Effector memory CD4-positive, alpha-beta T cell (primary cell): ENCODE data around the gene FNDC3A.
"Not testable (repeated sequence)": the region's sequence is repeated elsewhere in the genome, so short reads cannot be mapped to it uniquely, and the experiment has no call there.

Experiments
- DNase-seq, 3 donors: peaks; one replicate each; pipeline ENCODE4 v3.0.0-alpha.2; 2020
- H3K27ac ChIP-seq: 2 replicates; pipeline ENCODE4 v1.7.0; 2013; ENCODE audit warnings: mild to moderate bottlenecking, low read length, moderate library complexity; ENCODE audit not compliant: insufficient read depth, poor library complexity, severe bottlenecking
- H3K27me3 ChIP-seq: replicated peaks from 2 replicates; pipeline ENCODE4 v1.7.0; 2013; ENCODE audit warnings: mild to moderate bottlenecking, low read length; ENCODE audit not compliant: insufficient read depth, control insufficient read depth, poor library complexity, severe bottlenecking
- H3K36me3 ChIP-seq: 2 replicates; pipeline ENCODE4 v1.7.0; 2013; ENCODE audit warnings: mild to moderate bottlenecking, low read length, moderate library complexity; ENCODE audit not compliant: control insufficient read depth, insufficient read depth
- H3K4me1 ChIP-seq: 2 replicates; pipeline ENCODE4 v1.7.0; 2013; ENCODE audit warnings: low read length, mild to moderate bottlenecking; ENCODE audit not compliant: control insufficient read depth, insufficient read depth, poor library complexity, severe bottlenecking
- H3K4me3 ChIP-seq: 2 replicates; pipeline ENCODE4 v1.7.0; 2013; ENCODE audit warnings: low read length, low read depth, mild to moderate bottlenecking; ENCODE audit not compliant: insufficient read depth, poor library complexity, severe bottlenecking
- H3K9me3 ChIP-seq: 2 replicates; pipeline ENCODE4 v1.7.0; 2013; ENCODE audit warnings: mild to moderate bottlenecking, low read length, moderate library complexity; ENCODE audit not compliant: control insufficient read depth

FNDC3A gene

GRCh38 chr13:49099513-49099877, 123.8 kb downstream of the FNDC3A start:
- Histone ChIP-seq H3K4me1 (no peaks in the 10 kb centered on the region), H3K27me3 (no peaks in the 10 kb centered on the region), H3K36me3 (no peaks in the 10 kb centered on the region), H3K27ac (no peak overlapping the region), H3K9me3 (no peaks in the 10 kb centered on the region), H3K4me3 (no peak overlapping the region)
- DNase-seq, result no peak

GRCh38 chr13:49100637-49101570, 125.2 kb downstream of the FNDC3A start:
- H3K27ac ChIP-seq, result no peak overlapping the region
- H3K9me3 ChIP-seq, result no peaks in the 10 kb centered on the region
- H3K4me3 ChIP-seq, result no peak overlapping the region
- no peaks in the 10 kb centered on the region for H3K36me3 ChIP-seq
- no peaks in the 10 kb centered on the region for H3K27me3 ChIP-seq
- DNase-seq, result no peak
- H3K4me1 ChIP-seq, result no peaks in the 10 kb centered on the region

GRCh38 chr13:49108196-49108595, 132.5 kb downstream of the FNDC3A start:
- no peak for DNase-seq
- Histone ChIP-seq H3K4me1 (peaks cover 6% of the 10 kb centered on the region), H3K27ac (no peak overlapping the region), H3K27me3 (no peaks in the 10 kb centered on the region), H3K4me3 (no peak overlapping the region), H3K36me3 (no peaks in the 10 kb centered on the region), H3K9me3 (no peaks in the 10 kb centered on the region)

- Histone ChIP-seq H3K36me3 (peaks cover 3% of the 10 kb centered on the region), H3K27ac (peak overlapping the region; percentile 66), H3K27me3 (no peaks in the 10 kb centered on the region), H3K4me3 (peak overlapping the region; percentile 66), H3K9me3 (no peaks in the 10 kb centered on the region), H3K4me1 (peaks cover 9% of the 10 kb centered on the region)
- DNase-seq, result peak; percentile 48 to 78 (median 59)
These were observed 134.6 kb downstream of the FNDC3A start for GRCh38 chr13:49110122-49110912.

GRCh38 chr13:49110913-49111170, 135.1 kb downstream of the FNDC3A start:
- no peaks in the 10 kb centered on the region for H3K27me3 ChIP-seq
- H3K27ac ChIP-seq, result peak overlapping the region; percentile 66
- H3K4me1 ChIP-seq, result peaks cover 9% of the 10 kb centered on the region
- peaks cover 8% of the 10 kb centered on the region for H3K36me3 ChIP-seq
- H3K9me3 ChIP-seq, result no peaks in the 10 kb centered on the region
- H3K4me3 ChIP-seq, result peak overlapping the region; percentile 66
- DNase-seq, result no peak

GRCh38 chr13:49112782-49113525, 137.2 kb downstream of the FNDC3A start:
- no peak overlapping the region for H3K27ac ChIP-seq
- peaks cover 9% of the 10 kb centered on the region for H3K4me1 ChIP-seq
- no peaks in the 10 kb centered on the region for H3K9me3 ChIP-seq
- H3K27me3 ChIP-seq, result no peaks in the 10 kb centered on the region
- peaks cover 26% of the 10 kb centered on the region for H3K36me3 ChIP-seq
- H3K4me3 ChIP-seq, result no peak overlapping the region
- DNase-seq, result no peak

- H3K27ac ChIP-seq, result no peak overlapping the region
These were observed 138.0 kb downstream of the FNDC3A start for GRCh38 chr13:49113526-49114286.

GRCh38 chr13:49116873-49117272, 141.2 kb downstream of the FNDC3A start:
- Histone ChIP-seq H3K36me3 (peaks cover 38% of the 10 kb centered on the region), H3K27me3 (no peaks in the 10 kb centered on the region)

More at GRCh38 chr13:49113526-49114286, 138.0 kb downstream of the FNDC3A start:
- H3K4me1 ChIP-seq, result peaks cover 9% of the 10 kb centered on the region
- DNase-seq, result no peak
- no peak overlapping the region for H3K4me3 ChIP-seq
- H3K27me3 ChIP-seq, result no peaks in the 10 kb centered on the region
- peaks cover 32% of the 10 kb centered on the region for H3K36me3 ChIP-seq
- no peaks in the 10 kb centered on the region for H3K9me3 ChIP-seq

GRCh38 chr13:49118455-49118854, 142.7 kb downstream of the FNDC3A start:
- DNase-seq, result not testable (repeated sequence)
- peaks cover 38% of the 10 kb centered on the region for H3K36me3 ChIP-seq

More at GRCh38 chr13:49116873-49117272, 141.2 kb downstream of the FNDC3A start:
- Histone ChIP-seq H3K4me1 (peaks cover 9% of the 10 kb centered on the region), H3K9me3 (no peaks in the 10 kb centered on the region), H3K27ac (no peak overlapping the region), H3K4me3 (no peak overlapping the region)
- no peak for DNase-seq

More at GRCh38 chr13:49118455-49118854, 142.7 kb downstream of the FNDC3A start:
- not testable (repeated sequence) for H3K27me3 ChIP-seq, H3K4me3 ChIP-seq, H3K4me1 ChIP-seq, H3K9me3 ChIP-seq, H3K27ac ChIP-seq
